Cardiac fibroblast (primary cell): ENCODE data around the gene ETNK2.

Experiments
- DNase-seq, 2 donors: peaks; one replicate each; pipeline versions ENCODE4 v3.0.0 to v3.0.0-alpha.2; 2010; ENCODE audit warnings: low read depth in 2 of 2
- H3K4me3 ChIP-seq, 2 donors: replicated peaks in 1 of 2; 1 replicate in 1 of 2; 2 replicates in 1 of 2; pipeline ENCODE4 v1.5.1; 2011; ENCODE audit warnings: low read depth in 2 of 2, low read length in 2 of 2, mild to moderate bottlenecking in 2 of 2, moderate library complexity in 1 of 2
- CTCF ChIP-seq: IDR thresholded peaks from one replicate; pipeline ENCODE4 v1.5.1; 2011; ENCODE audit warnings: low read depth, mild to moderate bottlenecking, low read length, inconsistent platforms

The ETNK2 gene

GRCh38 chr1:204151552-204152309 is at the start of gene ETNK2:
TSS of gene ETNK2 (minus strand) at chr1:204152044. CDS start at chr1:204151852, 192 bp downstream.
- no peak for TF ChIP-seq CTCF
- peak in 1 of 2 donors; percentile 56 for DNase-seq
- peak within 1 kb of the TSS; percentile 57 for H3K4me3 ChIP-seq

DNA sequence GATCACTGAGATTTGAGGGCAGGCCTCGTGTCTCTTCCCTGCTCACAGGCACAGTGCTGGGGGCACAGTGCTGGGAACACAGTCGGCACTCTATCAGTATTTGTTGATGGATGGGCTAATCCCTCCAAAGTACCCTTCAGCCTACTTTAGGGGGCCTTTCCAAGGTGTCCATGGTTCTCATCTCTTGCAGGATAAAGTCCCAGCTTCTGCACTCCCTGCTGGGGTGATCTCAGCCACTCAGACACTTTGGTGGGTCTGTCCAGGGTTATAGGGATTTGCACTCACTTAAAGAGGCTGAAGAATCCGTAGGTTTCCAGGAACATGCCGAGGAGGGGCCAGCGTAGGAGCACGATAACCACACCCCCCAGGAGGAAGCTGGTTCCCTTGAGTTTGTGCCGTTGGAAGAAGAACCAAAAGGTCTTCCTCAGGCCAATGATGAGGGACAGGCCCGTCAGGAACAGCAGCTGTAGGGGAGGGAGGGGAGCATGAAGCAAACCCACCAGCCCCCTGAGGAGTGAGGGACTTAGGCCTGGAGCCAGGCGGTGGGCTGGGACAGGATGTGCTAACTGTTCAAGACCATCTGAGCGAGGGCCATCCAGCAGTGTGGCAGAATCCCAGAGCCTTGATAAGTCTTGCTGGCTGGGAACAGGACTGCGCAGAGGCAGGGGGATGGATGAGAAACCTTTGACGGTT is 49.6 kb upstream of the ETNK2 start:
- TF ChIP-seq CTCF, result no peak

DNA sequence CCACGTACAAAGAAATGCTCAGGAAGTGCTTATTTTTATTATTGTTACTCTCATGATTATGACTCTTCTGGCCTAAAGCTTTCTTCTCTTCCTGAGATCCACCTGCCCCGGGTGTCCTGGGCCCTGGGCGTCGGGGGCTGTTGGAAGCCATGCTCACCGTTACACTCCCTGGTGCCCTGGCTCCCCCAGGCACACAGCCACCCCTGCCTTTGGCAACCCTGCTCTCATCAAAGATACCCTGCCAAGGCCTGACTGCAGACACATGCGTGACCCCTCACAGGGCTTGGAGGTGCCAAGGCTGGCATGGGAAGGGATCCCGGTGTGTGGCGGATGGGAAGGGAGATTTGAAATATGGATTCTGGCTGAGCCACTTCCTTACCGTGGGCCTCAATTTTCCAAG is 47.7 kb upstream of the ETNK2 start:
- no peak for DNase-seq
- TF ChIP-seq CTCF, result no peak

More for the DNA sequence above, 49.6 kb upstream of the ETNK2 start:
- no peak overlapping the region for H3K4me3 ChIP-seq
- DNase-seq, result no peak

DNA sequence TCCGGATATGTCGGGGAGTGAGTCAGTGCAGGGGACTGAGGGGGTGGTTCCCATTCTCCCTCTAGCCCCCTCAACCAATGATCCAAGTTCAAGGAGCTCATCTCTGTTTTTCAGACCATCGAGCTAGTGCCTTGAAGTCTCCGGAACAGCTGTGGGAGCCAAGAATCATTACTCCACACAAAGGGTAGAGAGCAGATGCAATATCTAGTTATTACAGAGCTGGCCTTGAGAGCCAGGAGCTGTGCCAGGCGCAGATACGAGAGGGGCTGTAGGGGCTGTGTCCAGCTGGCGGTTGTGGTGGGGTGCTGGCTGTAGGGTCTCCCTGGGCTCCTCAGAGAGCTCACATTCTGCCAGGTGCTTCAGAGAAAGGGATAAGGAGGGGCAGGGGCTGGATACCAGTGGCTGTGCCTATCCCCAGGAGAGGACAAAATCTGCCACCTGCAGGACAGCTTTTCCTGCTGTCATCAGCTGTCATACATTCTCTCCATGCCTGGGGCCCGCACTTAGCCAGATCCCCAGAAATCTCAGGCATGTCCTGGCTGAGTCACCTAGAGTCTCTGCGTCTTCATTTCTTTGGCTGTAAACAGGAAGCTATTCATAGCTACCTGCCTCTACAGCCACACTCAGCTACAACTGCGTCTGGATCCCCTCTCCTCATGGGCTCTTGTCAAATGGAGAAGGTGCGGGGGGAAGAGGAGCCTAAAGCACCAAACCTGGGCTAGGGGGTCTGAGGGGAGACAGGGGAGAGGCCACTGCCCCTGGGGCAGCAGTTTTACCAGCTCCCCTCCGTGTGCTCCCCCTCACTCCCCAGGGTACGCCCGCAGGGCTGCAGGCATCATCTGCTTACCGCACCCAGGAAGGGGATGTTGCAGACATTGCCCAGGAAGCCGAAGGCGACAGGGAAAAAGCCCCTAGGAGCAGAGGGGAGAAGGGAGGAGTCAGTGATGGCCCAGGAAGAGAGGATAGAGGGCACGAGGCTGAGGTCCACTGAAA is 46.8 kb upstream of the ETNK2 start:
- DNase-seq, result peak; percentile 50 to 83
- no peak overlapping the region for H3K4me3 ChIP-seq
- TF ChIP-seq CTCF, result no peak

More for the DNA sequence above, 47.7 kb upstream of the ETNK2 start:
- no peak overlapping the region for H3K4me3 ChIP-seq

DNA sequence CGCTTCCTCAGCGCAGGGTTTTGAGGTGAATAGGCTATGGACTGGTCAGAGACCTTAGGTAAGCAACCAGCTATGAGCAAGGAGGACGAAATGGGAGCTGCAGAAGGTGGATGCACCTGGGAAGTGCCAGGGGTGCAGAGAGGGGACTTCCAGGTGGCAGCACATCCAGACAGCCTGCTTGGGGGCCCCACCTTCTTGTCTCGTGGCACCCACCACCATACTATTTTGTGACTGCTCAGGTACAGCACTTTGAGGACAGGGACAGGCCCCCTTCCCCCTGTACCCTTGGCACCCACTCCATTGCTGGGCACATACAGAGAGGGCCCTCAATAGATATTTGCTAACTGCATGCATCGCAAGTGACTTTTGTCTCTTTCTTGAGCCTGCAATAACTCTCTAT is 45.2 kb upstream of the ETNK2 start:
- no peak for TF ChIP-seq CTCF
- no peak for DNase-seq
- no peak overlapping the region for H3K4me3 ChIP-seq

GRCh38 chr1:204196068-204196795 is 44.4 kb upstream of the ETNK2 start, which contains the start of gene KISS1:
TSS of gene KISS1 (minus strand) at chr1:204196491. CDS start at chr1:204192876, 3,615 bp downstream.
- TF ChIP-seq CTCF, result no peak
- H3K4me3 ChIP-seq, result no peak within 1 kb of the TSS
- no peak for DNase-seq
